GM19467 (cell line): ENCODE measurements around the gene TBX21.

ENCODE experiments used
- ATAC-seq: cut with Tn5 transposase; IDR thresholded peaks from one replicate; pipeline ENCODE4 v1.9.1; 2021; ENCODE audit warnings: mild to moderate bottlenecking, moderate library complexity; ENCODE audit not compliant: unreplicated experiment

TBX21 gene

GRCh38 chr17:47712330-47713023, 20.6 kb upstream of the TBX21 start:
- no peak for ATAC-seq

GRCh38 chr17:47713980-47714700, 18.9 kb upstream of the TBX21 start:
- no peak for ATAC-seq

GRCh38 chr17:47714773-47715396, 18.2 kb upstream of the TBX21 start:
- no peak for ATAC-seq

GRCh38 chr17:47715669-47716325, 17.2 kb upstream of the TBX21 start:
- no peak for ATAC-seq

GRCh38 chr17:47716375-47716774, 16.7 kb upstream of the TBX21 start:
- ATAC-seq = no peak

GRCh38 chr17:47717261-47717697, 15.8 kb upstream of the TBX21 start:
- no peak for ATAC-seq

- ATAC-seq = no peak
Measured at GRCh38 chr17:47717979-47718621, 14.9 kb upstream of the TBX21 start.

GRCh38 chr17:47718634-47719405, 14.2 kb upstream of the TBX21 start:
- no peak for ATAC-seq

GRCh38 chr17:47719411-47720152, 13.5 kb upstream of the TBX21 start:
- ATAC-seq = no peak

- ATAC-seq = no peak
Measured at GRCh38 chr17:47720196-47720595, 12.8 kb upstream of the TBX21 start.

GRCh38 chr17:47720754-47721533, 12.1 kb upstream of the TBX21 start:
- ATAC-seq = no peak

- ATAC-seq = no peak
Measured at GRCh38 chr17:47721725-47722124, 11.3 kb upstream of the TBX21 start.

- ATAC-seq = no peak
Measured at GRCh38 chr17:47724705-47725104, 8.3 kb upstream of the TBX21 start.

- no peak for ATAC-seq
Measured at GRCh38 chr17:47725446-47726111, 7.5 kb upstream of the TBX21 start.

GRCh38 chr17:47726796-47727703, 6.0 kb upstream of the TBX21 start:
- ATAC-seq = no peak

- no peak for ATAC-seq
Measured at GRCh38 chr17:47727704-47728036, 5.4 kb upstream of the TBX21 start.

GRCh38 chr17:47728214-47728877, 4.7 kb upstream of the TBX21 start:
- no peak for ATAC-seq
